Colonic mucosa (tissue), 4 donors: ENCODE results near the gene FOXP1. TPM values are rescaled to one million over a fixed set of nuclear protein-coding genes. Genes with fewer than 3 reads are reported as not detected.
"Not testable (repeated sequence)": the region's sequence is repeated elsewhere in the genome, so short reads cannot be mapped to it uniquely, and the experiment has no call there.

Experiments used
- DNase-seq: peaks from one replicate; pipeline ENCODE4 v3.0.0-alpha.2; 2020
- H3K27ac ChIP-seq: fragments of 200-600 bp; one replicate; pipeline ENCODE4 v1.8.0; 2021
- H3K27me3 ChIP-seq: fragments of 200-600 bp; one replicate; pipeline ENCODE4 v1.8.0; 2021
- H3K36me3 ChIP-seq: fragments of 200-600 bp; one replicate; pipeline ENCODE4 v1.8.0; 2021
- H3K4me1 ChIP-seq: fragments of 200-600 bp; one replicate; pipeline ENCODE4 v1.8.0; 2021; ENCODE audit warnings: mild to moderate bottlenecking
- H3K4me3 ChIP-seq: fragments of 200-600 bp; one replicate; pipeline ENCODE4 v1.8.0; 2021
- H3K9ac ChIP-seq, 2 donors: one replicate each; pipeline ENCODE4 v1.7.0; 2013; ENCODE audit warnings: control low read depth in 2 of 2, low read depth in 2 of 2, low read length in 2 of 2
- H3K9me3 ChIP-seq: fragments of 200-600 bp; one replicate; pipeline ENCODE4 v1.8.0; 2021
- intact Hi-C: fragments of 100-400 bp; cut with DNase I; formaldehyde crosslinking; loops from one replicate; pipeline ENCODE4 v1.14.1; 2022
- total RNA-seq, 2 donors: library from RNA; stranded (reverse); fragmentation: NEBNext Ultra II Directional in 1 of 2; extraction: Animal tissue kit (Norgen Biotek cat#: 25700) in 1 of 2; gene quantifications; one replicate each; pipeline ENCODE4 v1.2.1, GENCODE V29; 2021
- TF ChIP-seq, protein P1 (sequence below): fragments of 200-600 bp; IDR thresholded peaks from one replicate; pipeline ENCODE4 v1.8.0; 2022; ENCODE audit warnings: antibody characterized with exemption, mild to moderate bottlenecking
- donor health status: healthy.
- donor health status: DM: no; HTN: no; CAD: no.
- donor health status: DM: no; HTN: no; CAD: no.

FOXP1 gene
- total RNA-seq, 2 donors from 2014 or later = 127 to 128 TPM

- Histone ChIP-seq H3K27ac (no peak overlapping the region), H3K4me3 (no peak overlapping the region), H3K9ac (no peak overlapping the region), H3K9me3 (no peaks in the 10 kb centered on the region), H3K36me3 (no peaks in the 10 kb centered on the region), H3K27me3 (no peaks in the 10 kb centered on the region), H3K4me1 (no peaks in the 10 kb centered on the region)
- DNase-seq = no peak
- TF ChIP-seq, protein P1, sequence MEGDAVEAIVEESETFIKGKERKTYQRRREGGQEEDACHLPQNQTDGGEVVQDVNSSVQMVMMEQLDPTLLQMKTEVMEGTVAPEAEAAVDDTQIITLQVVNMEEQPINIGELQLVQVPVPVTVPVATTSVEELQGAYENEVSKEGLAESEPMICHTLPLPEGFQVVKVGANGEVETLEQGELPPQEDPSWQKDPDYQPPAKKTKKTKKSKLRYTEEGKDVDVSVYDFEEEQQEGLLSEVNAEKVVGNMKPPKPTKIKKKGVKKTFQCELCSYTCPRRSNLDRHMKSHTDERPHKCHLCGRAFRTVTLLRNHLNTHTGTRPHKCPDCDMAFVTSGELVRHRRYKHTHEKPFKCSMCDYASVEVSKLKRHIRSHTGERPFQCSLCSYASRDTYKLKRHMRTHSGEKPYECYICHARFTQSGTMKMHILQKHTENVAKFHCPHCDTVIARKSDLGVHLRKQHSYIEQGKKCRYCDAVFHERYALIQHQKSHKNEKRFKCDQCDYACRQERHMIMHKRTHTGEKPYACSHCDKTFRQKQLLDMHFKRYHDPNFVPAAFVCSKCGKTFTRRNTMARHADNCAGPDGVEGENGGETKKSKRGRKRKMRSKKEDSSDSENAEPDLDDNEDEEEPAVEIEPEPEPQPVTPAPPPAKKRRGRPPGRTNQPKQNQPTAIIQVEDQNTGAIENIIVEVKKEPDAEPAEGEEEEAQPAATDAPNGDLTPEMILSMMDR = no peak
- intact Hi-C loops = no loop called here
Observed at GRCh38 chr3:71018799-71019198, 564.7 kb downstream of the FOXP1 start.

GRCh38 chr3:71016178-71016845 is 567.2 kb downstream of the FOXP1 start:
- H3K36me3 ChIP-seq = no peaks in the 10 kb centered on the region
- no peak overlapping the region for H3K9ac ChIP-seq
- no peak overlapping the region for H3K27ac ChIP-seq
- no peaks in the 10 kb centered on the region for H3K27me3 ChIP-seq
- no peak overlapping the region for H3K4me3 ChIP-seq
- no peak for DNase-seq
- TF ChIP-seq, protein P1 = no peak
- intact Hi-C loops = no loop called here
- no peaks in the 10 kb centered on the region for H3K4me1 ChIP-seq
- H3K9me3 ChIP-seq = no peaks in the 10 kb centered on the region

DNA sequence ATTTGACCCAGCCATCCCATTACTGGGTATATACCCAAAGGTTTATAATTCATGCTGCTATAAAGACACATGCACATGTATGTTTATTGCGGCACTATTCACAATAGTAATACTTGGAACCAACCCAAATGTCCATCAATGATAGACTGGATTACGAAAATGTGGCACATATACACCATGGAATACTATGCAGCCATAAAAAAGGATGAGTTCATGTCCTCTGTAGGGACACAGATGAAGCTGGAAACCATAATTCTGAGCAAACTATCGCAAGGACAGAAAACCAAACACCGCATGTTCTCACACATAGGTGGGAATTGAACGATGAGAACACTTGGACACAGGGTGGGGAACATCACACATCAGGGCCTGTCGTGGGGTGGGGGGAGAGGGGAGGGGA is 568.9 kb downstream of the FOXP1 start:
- H3K9ac ChIP-seq, H3K36me3 ChIP-seq, H3K27ac ChIP-seq, H3K9me3 ChIP-seq, H3K27me3 ChIP-seq, H3K4me3 ChIP-seq, intact Hi-C loops, DNase-seq, H3K4me1 ChIP-seq: not testable (repeated sequence)

GRCh38 chr3:71012971-71013370 is 570.6 kb downstream of the FOXP1 start:
- no peak overlapping the region for H3K27ac ChIP-seq
- no peak overlapping the region for H3K9ac ChIP-seq
- TF ChIP-seq, protein P1 = no peak
- DNase-seq = no peak
- no peaks in the 10 kb centered on the region for H3K27me3 ChIP-seq
- H3K36me3 ChIP-seq = no peaks in the 10 kb centered on the region
- no peaks in the 10 kb centered on the region for H3K9me3 ChIP-seq
- intact Hi-C loops = no loop called here
- H3K4me1 ChIP-seq = no peaks in the 10 kb centered on the region
- H3K4me3 ChIP-seq = no peak overlapping the region

GRCh38 chr3:71011565-71012287 is 571.8 kb downstream of the FOXP1 start:
- H3K4me3 ChIP-seq = no peak overlapping the region
- DNase-seq = no peak
- TF ChIP-seq, protein P1 = no peak
- no peaks in the 10 kb centered on the region for H3K27me3 ChIP-seq
- intact Hi-C loops = no loop called here
- H3K9me3 ChIP-seq = no peaks in the 10 kb centered on the region
- no peak overlapping the region for H3K9ac ChIP-seq
- H3K27ac ChIP-seq = no peak overlapping the region
- H3K36me3 ChIP-seq = no peaks in the 10 kb centered on the region
- H3K4me1 ChIP-seq = no peaks in the 10 kb centered on the region
